ENCODE data around the gene PPP1R10. TPM values are rescaled to one million over a fixed set of nuclear protein-coding genes. Genes with fewer than 3 reads are reported as not detected.

Gene PPP1R10
- total and polyA plus RNA-seq, 2 of the 13 experiments (the other 11 are each of a cell fraction or from before 2014, with no cell fraction given): 26.3 to 38.4 TPM

- TF ChIP-seq MAFK (conservative IDR thresholded peaks at IDR 0.05 in 1 of 2, IDR thresholded peaks at IDR 0.05 in 1 of 2; ENCODE audit: low read length in 2 of 2) (no peak), KLF6 (CRISPR knock-in tag; IDR thresholded peaks at IDR 0.05) (peak; percentile 100), TCF12 (IDR thresholded peaks at IDR 0.05) (no peak), TCF12 (CRISPR knock-in tag; IDR thresholded peaks at IDR 0.05) (peak; percentile 58; the same call in 1 of the 2 replicates), KMT2A (CRISPR knock-in tag; IDR thresholded peaks at IDR 0.05) (no peak), ZNF788 (CRISPR knock-in tag; IDR thresholded peaks at IDR 0.05; ENCODE audit: borderline replicate concordance) (0 out of 2 replicates have a peak, but pooled peaks have one; percentile 69)
- TF ChIP-seq, protein P1, sequence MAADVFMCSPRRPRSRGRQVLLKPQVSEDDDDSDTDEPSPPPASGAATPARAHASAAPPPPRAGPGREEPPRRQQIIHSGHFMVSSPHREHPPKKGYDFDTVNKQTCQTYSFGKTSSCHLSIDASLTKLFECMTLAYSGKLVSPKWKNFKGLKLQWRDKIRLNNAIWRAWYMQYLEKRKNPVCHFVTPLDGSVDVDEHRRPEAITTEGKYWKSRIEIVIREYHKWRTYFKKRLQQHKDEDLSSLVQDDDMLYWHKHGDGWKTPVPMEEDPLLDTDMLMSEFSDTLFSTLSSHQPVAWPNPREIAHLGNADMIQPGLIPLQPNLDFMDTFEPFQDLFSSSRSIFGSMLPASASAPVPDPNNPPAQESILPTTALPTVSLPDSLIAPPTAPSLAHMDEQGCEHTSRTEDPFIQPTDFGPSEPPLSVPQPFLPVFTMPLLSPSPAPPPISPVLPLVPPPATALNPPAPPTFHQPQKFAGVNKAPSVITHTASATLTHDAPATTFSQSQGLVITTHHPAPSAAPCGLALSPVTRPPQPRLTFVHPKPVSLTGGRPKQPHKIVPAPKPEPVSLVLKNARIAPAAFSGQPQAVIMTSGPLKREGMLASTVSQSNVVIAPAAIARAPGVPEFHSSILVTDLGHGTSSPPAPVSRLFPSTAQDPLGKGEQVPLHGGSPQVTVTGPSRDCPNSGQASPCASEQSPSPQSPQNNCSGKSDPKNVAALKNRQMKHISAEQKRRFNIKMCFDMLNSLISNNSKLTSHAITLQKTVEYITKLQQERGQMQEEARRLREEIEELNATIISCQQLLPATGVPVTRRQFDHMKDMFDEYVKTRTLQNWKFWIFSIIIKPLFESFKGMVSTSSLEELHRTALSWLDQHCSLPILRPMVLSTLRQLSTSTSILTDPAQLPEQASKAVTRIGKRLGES (CRISPR knock-in tag; IDR thresholded peaks at IDR 0.05; ENCODE audit: borderline replicate concordance): no peak
- TF ChIP-seq, protein P2, sequence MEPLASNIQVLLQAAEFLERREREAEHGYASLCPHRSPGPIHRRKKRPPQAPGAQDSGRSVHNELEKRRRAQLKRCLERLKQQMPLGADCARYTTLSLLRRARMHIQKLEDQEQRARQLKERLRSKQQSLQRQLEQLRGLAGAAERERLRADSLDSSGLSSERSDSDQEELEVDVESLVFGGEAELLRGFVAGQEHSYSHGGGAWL (CRISPR knock-in tag; IDR thresholded peaks at IDR 0.05): peak; percentile 21
- TF ChIP-seq, protein P3, sequence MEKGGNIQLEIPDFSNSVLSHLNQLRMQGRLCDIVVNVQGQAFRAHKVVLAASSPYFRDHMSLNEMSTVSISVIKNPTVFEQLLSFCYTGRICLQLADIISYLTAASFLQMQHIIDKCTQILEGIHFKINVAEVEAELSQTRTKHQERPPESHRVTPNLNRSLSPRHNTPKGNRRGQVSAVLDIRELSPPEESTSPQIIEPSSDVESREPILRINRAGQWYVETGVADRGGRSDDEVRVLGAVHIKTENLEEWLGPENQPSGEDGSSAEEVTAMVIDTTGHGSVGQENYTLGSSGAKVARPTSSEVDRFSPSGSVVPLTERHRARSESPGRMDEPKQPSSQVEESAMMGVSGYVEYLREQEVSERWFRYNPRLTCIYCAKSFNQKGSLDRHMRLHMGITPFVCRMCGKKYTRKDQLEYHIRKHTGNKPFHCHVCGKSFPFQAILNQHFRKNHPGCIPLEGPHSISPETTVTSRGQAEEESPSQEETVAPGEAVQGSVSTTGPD (CRISPR knock-in tag; IDR thresholded peaks at IDR 0.05): no peak
- TF ChIP-seq, protein P4, sequence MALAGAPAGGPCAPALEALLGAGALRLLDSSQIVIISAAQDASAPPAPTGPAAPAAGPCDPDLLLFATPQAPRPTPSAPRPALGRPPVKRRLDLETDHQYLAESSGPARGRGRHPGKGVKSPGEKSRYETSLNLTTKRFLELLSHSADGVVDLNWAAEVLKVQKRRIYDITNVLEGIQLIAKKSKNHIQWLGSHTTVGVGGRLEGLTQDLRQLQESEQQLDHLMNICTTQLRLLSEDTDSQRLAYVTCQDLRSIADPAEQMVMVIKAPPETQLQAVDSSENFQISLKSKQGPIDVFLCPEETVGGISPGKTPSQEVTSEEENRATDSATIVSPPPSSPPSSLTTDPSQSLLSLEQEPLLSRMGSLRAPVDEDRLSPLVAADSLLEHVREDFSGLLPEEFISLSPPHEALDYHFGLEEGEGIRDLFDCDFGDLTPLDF (CRISPR knock-in tag; IDR thresholded peaks at IDR 0.05): peak; percentile 70
These were observed at the start of gene PPP1R10 (continued) for GRCh38 chr6:30616811-30617564.
